Bronchial epithelial cell (primary cell): ENCODE data around the gene ARHGAP15. TPM values are rescaled to one million over a fixed set of nuclear protein-coding genes. Genes with fewer than 3 reads are reported as not detected.

Experiments used
- DNase-seq: peaks from one replicate; pipeline ENCODE4 v3.0.0-alpha.2; 2010; ENCODE audit warnings: low read depth
- FAIRE-seq: peaks from 2 replicates; lab custom pipeline; 2011; peaks lifted over from hg19 to GRCh38; lab: Jason Lieb, UNC
- H3K27me3 ChIP-seq: 2 replicates; pipeline ENCODE4 v1.5.1; 2011; ENCODE audit warnings: low read length; ENCODE audit not compliant: control insufficient read depth, insufficient read depth
- H3K36me3 ChIP-seq: 2 replicates; pipeline ENCODE4 v1.5.1; 2011; ENCODE audit warnings: low read length; ENCODE audit not compliant: control insufficient read depth, insufficient read depth
- H3K4me3 ChIP-seq: 2 replicates; pipeline ENCODE4 v1.5.1; 2011; ENCODE audit warnings: mild to moderate bottlenecking, low read depth, low read length, control low read depth
- CTCF ChIP-seq: IDR thresholded peaks from 2 replicates; pipeline ENCODE4 v1.5.1; 2011; ENCODE audit warnings: mild to moderate bottlenecking, moderate library complexity, low read length, control low read depth, inconsistent platforms; ENCODE audit not compliant: insufficient read depth, severe bottlenecking
- total RNA-seq: library from RNA; depleted of rRNA; stranded (reverse); fragments of >200 nt; gene quantifications from 2 replicates; pipeline ENCODE4 v1.2.1, GENCODE V29; 2014

ARHGAP15 gene
- total RNA-seq, 1 donor from 2014 or later, result not detected

GRCh38 chr2:143282684-143283083 is 153.5 kb downstream of the ARHGAP15 start:
- no peaks in the 10 kb centered on the region for H3K27me3 ChIP-seq
- FAIRE-seq (no peak), DNase-seq (no peak)
- no peak overlapping the region for H3K4me3 ChIP-seq
- no peaks in the 10 kb centered on the region for H3K36me3 ChIP-seq
- peak; percentile 19 for TF ChIP-seq CTCF

- Histone ChIP-seq H3K36me3 (no peaks in the 10 kb centered on the region), H3K27me3 (no peaks in the 10 kb centered on the region), H3K4me3 (no peak overlapping the region)
- peak; percentile 77 for TF ChIP-seq CTCF
- peak; percentile 52 for DNase-seq
- no peak for FAIRE-seq
Measured at GRCh38 chr2:143284087-143284675, 155.0 kb downstream of the ARHGAP15 start.

GRCh38 chr2:143289025-143289424 is 159.8 kb downstream of the ARHGAP15 start:
- no peak overlapping the region for H3K4me3 ChIP-seq
- no peak for TF ChIP-seq CTCF

GRCh38 chr2:143290221-143290620 is 161.0 kb downstream of the ARHGAP15 start:
- TF ChIP-seq CTCF, result no peak
- Histone ChIP-seq H3K27me3 (no peaks in the 10 kb centered on the region), H3K4me3 (no peak overlapping the region), H3K36me3 (no peaks in the 10 kb centered on the region)
- DNase-seq (no peak), FAIRE-seq (no peak)

More at GRCh38 chr2:143289025-143289424, 159.8 kb downstream of the ARHGAP15 start:
- FAIRE-seq (no peak), DNase-seq (no peak)
- Histone ChIP-seq H3K27me3 (no peaks in the 10 kb centered on the region), H3K36me3 (no peaks in the 10 kb centered on the region)

GRCh38 chr2:143294068-143294467 is 164.8 kb downstream of the ARHGAP15 start:
- DNase-seq (no peak), FAIRE-seq (no peak)
- H3K27me3 ChIP-seq, result no peaks in the 10 kb centered on the region
- no peak for TF ChIP-seq CTCF
- no peak overlapping the region for H3K4me3 ChIP-seq
- no peaks in the 10 kb centered on the region for H3K36me3 ChIP-seq

GRCh38 chr2:143296089-143296488 is 166.9 kb downstream of the ARHGAP15 start:
- Histone ChIP-seq H3K27me3 (no peaks in the 10 kb centered on the region), H3K4me3 (no peak overlapping the region), H3K36me3 (no peaks in the 10 kb centered on the region)
- TF ChIP-seq CTCF, result no peak
- DNase-seq (no peak), FAIRE-seq (no peak)
